ENCODE data around the gene MORC2. TPM values are rescaled to one million over a fixed set of nuclear protein-coding genes. Genes with fewer than 3 reads are reported as not detected.
A peak's percentile ranks its signal among the peaks of the same experiment; 100 is the strongest.

The MORC2 gene
- total and polyA plus RNA-seq, 2 donors: 10.7 to 45.1 TPM

DNA sequence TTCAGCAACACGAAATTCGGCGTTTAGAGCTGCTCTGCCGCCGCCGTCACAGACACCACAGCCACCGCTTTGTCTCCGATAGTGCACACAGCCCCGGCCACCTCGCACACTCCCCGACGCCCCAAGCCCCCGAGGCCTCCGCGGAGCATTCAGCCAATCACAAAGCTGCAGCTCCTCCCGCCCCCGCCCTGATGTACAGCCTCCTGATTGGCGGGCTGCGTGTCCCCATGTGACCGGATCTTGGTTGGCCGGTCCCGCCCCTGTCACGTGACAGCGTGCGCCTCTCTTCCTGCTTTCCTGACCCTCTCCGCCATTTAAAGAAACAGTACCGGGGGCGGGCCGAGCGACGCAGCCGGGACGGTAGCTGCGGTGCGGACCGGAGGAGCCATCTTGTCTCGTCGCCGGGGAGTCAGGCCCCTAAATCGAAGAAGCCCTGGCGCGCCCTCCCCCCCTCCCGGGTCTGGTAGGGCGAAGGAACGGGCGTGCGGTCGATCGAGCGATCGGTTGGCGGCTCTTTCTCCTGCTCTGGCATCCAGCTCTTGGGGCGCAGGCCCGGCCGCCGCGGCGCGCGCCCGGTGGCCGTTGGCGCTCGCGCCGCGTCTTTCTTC, 454 bp upstream of the MORC2 start, which contains the start of gene TUG1:
TSS of gene TUG1 (plus strand) at position 342 of the 608 bp plus-strand sequence.
- peaks cover 8 to 14% of the 10 kb centered on the region in 2 donors for H3K4me1 ChIP-seq (ENCODE audit: control insufficient read depth in 2 of 2, insufficient read depth in 2 of 2, low read length in 2 of 2)
- no peaks in the 10 kb centered on the region for H3K27me3 ChIP-seq (ENCODE audit: control insufficient read depth in 2 of 2, insufficient read depth in 1 of 2, low read length in 1 of 2)
- under 1% methylated on average over 67 of the region's 67 CpGs for WGBS
- peaks cover 27 to 31% of the 10 kb centered on the region in 2 donors for H3K36me3 ChIP-seq (ENCODE audit: control insufficient read depth in 2 of 2, insufficient read depth in 2 of 2, low read length in 1 of 2)
- H3K27ac ChIP-seq (ENCODE audit: low read depth in 1 of 2, low read length in 1 of 2): peak within 1 kb of the TSS; percentile 93 to 94
- peaks cover 11 to 17% of the 10 kb centered on the region in 2 donors for H3K9me3 ChIP-seq (ENCODE audit: control insufficient read depth in 2 of 2, insufficient read depth in 1 of 2, low read length in 1 of 2)
- H3K4me3 ChIP-seq (ENCODE audit: low read length in 2 of 2): peak within 1 kb of the TSS; percentile 72 to 77
- DNase-seq (ENCODE audit: low read depth in 6 of 9, low spot score in 9 of 9): peak; percentile 86 to 99 (median 98)

DNA sequence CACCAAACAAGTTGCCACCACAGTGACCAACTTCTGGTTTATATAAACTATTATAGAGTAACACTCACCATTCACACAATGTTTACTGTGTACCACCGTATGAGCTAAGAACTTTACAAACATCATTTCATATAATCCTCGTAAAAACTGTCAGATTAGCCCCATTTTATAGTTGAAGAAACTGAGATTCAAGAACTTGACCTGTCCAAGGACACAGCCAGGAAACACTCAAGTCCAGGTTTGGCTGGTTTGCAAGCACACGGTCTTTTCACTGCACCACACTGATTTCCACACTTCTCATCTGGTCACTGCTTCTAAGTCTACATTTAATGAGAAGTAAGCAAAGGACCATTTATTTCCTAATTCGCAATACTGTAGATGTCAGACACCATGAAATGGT, 3.7 kb downstream of the MORC2 start:
- H3K36me3 ChIP-seq (ENCODE audit: control insufficient read depth in 2 of 2, insufficient read depth in 2 of 2, low read length in 1 of 2): no peaks in the 10 kb centered on the region
- no peaks in the 10 kb centered on the region for H3K27me3 ChIP-seq (ENCODE audit: control insufficient read depth in 2 of 2, insufficient read depth in 1 of 2, low read length in 1 of 2)
- no peak overlapping the region for H3K4me3 ChIP-seq (ENCODE audit: low read length in 2 of 2)
- H3K9me3 ChIP-seq (ENCODE audit: control insufficient read depth in 2 of 2, insufficient read depth in 1 of 2, low read length in 1 of 2): peaks cover 0 to 17% of the 10 kb centered on the region in 2 donors
- no peak for DNase-seq (ENCODE audit: low read depth in 6 of 9, low spot score in 9 of 9)
- H3K27ac ChIP-seq (ENCODE audit: low read depth in 1 of 2, low read length in 1 of 2): no peak overlapping the region
- peaks cover 5% of the 10 kb centered on the region in 2 donors for H3K4me1 ChIP-seq (ENCODE audit: control insufficient read depth in 2 of 2, insufficient read depth in 2 of 2, low read length in 2 of 2)
- 99% methylated on average over 4 of the region's 4 CpGs for WGBS

DNA sequence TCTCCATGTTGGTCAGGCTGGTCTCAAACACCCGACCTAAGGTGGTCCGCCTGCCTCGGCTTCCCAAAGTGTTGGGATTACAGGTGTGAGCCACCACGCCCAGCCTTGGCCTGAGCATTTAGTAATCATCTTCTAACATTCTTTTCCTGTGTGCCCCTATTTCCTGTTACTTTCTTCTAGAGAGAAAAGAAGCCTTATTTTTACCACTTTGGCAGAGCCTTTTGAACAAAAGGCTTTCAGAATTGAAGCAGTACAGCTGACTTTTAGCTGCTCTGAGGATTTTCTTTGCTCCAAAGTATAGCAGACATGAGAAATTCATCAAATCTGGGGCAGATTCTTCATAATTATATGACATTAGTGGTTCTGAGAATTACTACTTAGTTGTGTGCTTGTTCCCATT, 13.4 kb downstream of the MORC2 start:
- Histone ChIP-seq H3K27ac (ENCODE audit: low read depth in 1 of 2, low read length in 1 of 2) (peak overlapping the region in 1 of 2 donors; percentile 14), H3K27me3 (ENCODE audit: control insufficient read depth in 2 of 2, insufficient read depth in 1 of 2, low read length in 1 of 2) (no peaks in the 10 kb centered on the region), H3K36me3 (ENCODE audit: control insufficient read depth in 2 of 2, insufficient read depth in 2 of 2, low read length in 1 of 2) (peaks cover 3 to 13% of the 10 kb centered on the region in 2 donors), H3K4me3 (ENCODE audit: low read length in 2 of 2) (no peak overlapping the region), H3K9me3 (ENCODE audit: control insufficient read depth in 2 of 2, insufficient read depth in 1 of 2, low read length in 1 of 2) (no peaks in the 10 kb centered on the region), H3K4me1 (ENCODE audit: control insufficient read depth in 2 of 2, insufficient read depth in 2 of 2, low read length in 2 of 2) (no peaks in the 10 kb centered on the region)
- peak in 1 of 9 donors; percentile 14 for DNase-seq (ENCODE audit: low read depth in 6 of 9, low spot score in 9 of 9)
- 93% methylated on average over 4 of the region's 4 CpGs for WGBS

DNA sequence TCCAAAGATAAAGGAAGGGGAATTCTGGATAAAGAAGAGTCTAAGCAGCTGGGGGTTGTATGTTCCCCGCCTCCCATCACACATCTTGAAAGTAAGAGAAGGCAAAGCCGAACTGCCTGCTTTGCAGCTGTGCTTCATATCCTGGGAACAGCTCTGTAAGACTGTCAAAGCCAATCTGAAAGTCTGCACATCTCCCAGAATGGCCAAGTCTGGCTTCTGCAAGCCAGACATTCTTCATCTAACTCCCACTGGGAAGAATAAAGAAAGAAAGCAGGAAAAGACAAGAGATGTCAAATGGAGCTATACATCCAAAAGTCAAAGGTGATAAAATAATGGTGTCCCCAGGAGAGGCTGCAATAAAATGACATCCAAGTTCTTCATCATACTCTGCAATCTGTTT, 15.4 kb downstream of the MORC2 start:
- Histone ChIP-seq H3K4me1 (ENCODE audit: control insufficient read depth in 2 of 2, insufficient read depth in 2 of 2, low read length in 2 of 2) (no peaks in the 10 kb centered on the region), H3K9me3 (ENCODE audit: control insufficient read depth in 2 of 2, insufficient read depth in 1 of 2, low read length in 1 of 2) (no peaks in the 10 kb centered on the region), H3K27ac (ENCODE audit: low read depth in 1 of 2, low read length in 1 of 2) (no peak overlapping the region), H3K4me3 (ENCODE audit: low read length in 2 of 2) (no peak overlapping the region), H3K27me3 (ENCODE audit: control insufficient read depth in 2 of 2, insufficient read depth in 1 of 2, low read length in 1 of 2) (no peaks in the 10 kb centered on the region), H3K36me3 (ENCODE audit: control insufficient read depth in 2 of 2, insufficient read depth in 2 of 2, low read length in 1 of 2) (peaks cover 14 to 27% of the 10 kb centered on the region in 2 donors)
- 97% methylated on average over 2 of the region's 2 CpGs for WGBS
- no peak for DNase-seq (ENCODE audit: low read depth in 6 of 9, low spot score in 9 of 9)

DNA sequence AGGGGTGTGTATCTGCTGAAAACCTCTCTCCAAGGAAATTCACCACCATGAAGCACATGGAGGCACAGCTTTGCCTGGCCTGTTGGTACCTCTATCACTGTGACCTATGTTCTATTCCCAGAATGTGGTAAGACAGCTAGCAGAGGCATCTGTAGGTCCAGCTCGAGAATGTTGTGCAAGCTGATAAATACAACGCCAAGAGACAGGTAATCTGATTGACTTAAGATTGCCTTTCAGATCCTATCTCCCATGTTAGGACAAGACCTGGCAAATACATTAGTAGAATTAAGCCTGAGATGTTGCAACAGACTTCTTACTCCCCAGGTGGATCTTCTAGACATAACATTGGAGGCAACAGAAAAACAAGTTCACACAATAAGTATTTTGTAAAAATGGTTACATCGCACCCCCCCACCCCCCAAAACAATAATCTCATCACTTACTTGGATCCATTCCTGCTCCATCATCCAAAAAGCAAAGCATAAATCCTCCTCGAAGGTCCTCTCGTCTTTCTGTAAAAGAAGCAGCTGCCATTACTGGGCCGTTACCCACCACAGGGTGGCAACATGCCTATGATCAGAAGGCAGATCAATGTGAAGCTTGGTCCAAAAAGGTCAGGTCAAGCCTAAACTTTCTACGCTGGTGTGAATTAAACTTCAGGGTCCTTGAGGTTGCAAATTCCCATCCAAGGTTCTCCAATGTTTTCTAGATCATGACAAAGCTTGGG, 18.5 kb downstream of the MORC2 start:
- H3K36me3 ChIP-seq (ENCODE audit: control insufficient read depth in 2 of 2, insufficient read depth in 2 of 2, low read length in 1 of 2): peaks cover 29 to 48% of the 10 kb centered on the region in 2 donors
- DNase-seq (ENCODE audit: low read depth in 6 of 9, low spot score in 9 of 9): no peak
- H3K4me3 ChIP-seq (ENCODE audit: low read length in 2 of 2): no peak overlapping the region
- H3K27ac ChIP-seq (ENCODE audit: low read depth in 1 of 2, low read length in 1 of 2): no peak overlapping the region
- 96% methylated on average over 7 of the region's 7 CpGs for WGBS
- H3K4me1 ChIP-seq (ENCODE audit: control insufficient read depth in 2 of 2, insufficient read depth in 2 of 2, low read length in 2 of 2): no peaks in the 10 kb centered on the region
- H3K27me3 ChIP-seq (ENCODE audit: control insufficient read depth in 2 of 2, insufficient read depth in 1 of 2, low read length in 1 of 2): no peaks in the 10 kb centered on the region
- H3K9me3 ChIP-seq (ENCODE audit: control insufficient read depth in 2 of 2, insufficient read depth in 1 of 2, low read length in 1 of 2): no peaks in the 10 kb centered on the region

DNA sequence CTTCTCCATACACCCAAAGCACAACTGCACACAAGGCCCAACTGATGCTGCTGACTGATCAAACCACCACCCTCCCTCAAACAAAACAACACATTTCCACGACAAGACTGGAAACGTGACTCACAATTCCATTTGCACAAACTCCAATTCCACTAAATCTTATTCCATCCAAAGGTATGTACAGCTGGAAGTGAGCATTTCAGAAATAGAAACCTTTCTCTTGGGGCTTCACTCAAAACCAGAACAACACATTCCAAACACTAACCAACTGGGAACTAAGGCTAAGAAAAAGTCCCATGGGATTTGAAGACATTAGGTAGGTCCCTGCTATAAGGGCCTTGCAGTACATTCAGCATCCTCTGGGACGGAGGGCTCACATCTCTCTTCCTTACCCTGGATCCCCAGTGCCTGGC, 19.6 kb downstream of the MORC2 start:
- Histone ChIP-seq H3K4me1 (ENCODE audit: control insufficient read depth in 2 of 2, insufficient read depth in 2 of 2, low read length in 2 of 2) (no peaks in the 10 kb centered on the region), H3K27me3 (ENCODE audit: control insufficient read depth in 2 of 2, insufficient read depth in 1 of 2, low read length in 1 of 2) (no peaks in the 10 kb centered on the region), H3K9me3 (ENCODE audit: control insufficient read depth in 2 of 2, insufficient read depth in 1 of 2, low read length in 1 of 2) (no peaks in the 10 kb centered on the region), H3K27ac (ENCODE audit: low read depth in 1 of 2, low read length in 1 of 2) (no peak overlapping the region), H3K4me3 (ENCODE audit: low read length in 2 of 2) (no peak overlapping the region), H3K36me3 (ENCODE audit: control insufficient read depth in 2 of 2, insufficient read depth in 2 of 2, low read length in 1 of 2) (peaks cover 40 to 53% of the 10 kb centered on the region in 2 donors)
- no peak for DNase-seq (ENCODE audit: low read depth in 6 of 9, low spot score in 9 of 9)
- WGBS: 80% methylated on average over 3 of the region's 3 CpGs

DNA sequence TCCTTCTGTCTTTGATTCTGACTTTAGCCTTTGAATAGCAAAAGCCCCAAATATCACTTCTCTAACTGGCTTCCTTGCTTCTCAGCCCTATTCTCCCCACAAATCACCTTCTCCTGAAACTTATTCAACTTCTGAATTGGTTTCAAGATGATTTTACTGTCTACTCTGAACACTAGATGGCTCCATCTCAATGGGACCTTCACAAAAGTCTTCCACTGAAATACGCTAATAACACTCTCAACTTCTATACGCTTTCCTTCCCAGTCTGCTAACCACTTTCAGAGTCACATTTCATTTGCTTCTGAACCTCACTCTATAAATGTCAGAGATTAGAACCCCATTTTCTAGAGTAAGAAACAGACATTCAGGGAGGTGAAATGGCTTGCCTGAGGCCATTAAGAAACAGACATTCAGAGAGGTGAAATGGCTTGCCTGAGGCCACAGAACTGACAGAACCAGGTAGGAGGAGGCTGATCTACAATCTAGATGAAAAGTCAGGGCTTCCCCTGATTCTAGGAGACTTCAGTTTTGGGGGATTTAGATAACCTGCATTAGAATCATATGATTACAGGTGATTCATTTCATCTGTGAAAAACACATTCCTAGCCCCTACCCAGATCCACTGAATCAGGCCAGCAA, 20.6 kb downstream of the MORC2 start:
- Histone ChIP-seq H3K36me3 (ENCODE audit: control insufficient read depth in 2 of 2, insufficient read depth in 2 of 2, low read length in 1 of 2) (peaks cover 46 to 55% of the 10 kb centered on the region in 2 donors), H3K9me3 (ENCODE audit: control insufficient read depth in 2 of 2, insufficient read depth in 1 of 2, low read length in 1 of 2) (no peaks in the 10 kb centered on the region), H3K27me3 (ENCODE audit: control insufficient read depth in 2 of 2, insufficient read depth in 1 of 2, low read length in 1 of 2) (no peaks in the 10 kb centered on the region), H3K27ac (ENCODE audit: low read depth in 1 of 2, low read length in 1 of 2) (no peak overlapping the region), H3K4me1 (ENCODE audit: control insufficient read depth in 2 of 2, insufficient read depth in 2 of 2, low read length in 2 of 2) (no peaks in the 10 kb centered on the region), H3K4me3 (ENCODE audit: low read length in 2 of 2) (no peak overlapping the region)
- WGBS: 83% methylated on average over 2 of the region's 2 CpGs
- DNase-seq (ENCODE audit: low read depth in 6 of 9, low spot score in 9 of 9): peak in 5 of 9 donors; percentile 9 to 60 (median 21)

DNA sequence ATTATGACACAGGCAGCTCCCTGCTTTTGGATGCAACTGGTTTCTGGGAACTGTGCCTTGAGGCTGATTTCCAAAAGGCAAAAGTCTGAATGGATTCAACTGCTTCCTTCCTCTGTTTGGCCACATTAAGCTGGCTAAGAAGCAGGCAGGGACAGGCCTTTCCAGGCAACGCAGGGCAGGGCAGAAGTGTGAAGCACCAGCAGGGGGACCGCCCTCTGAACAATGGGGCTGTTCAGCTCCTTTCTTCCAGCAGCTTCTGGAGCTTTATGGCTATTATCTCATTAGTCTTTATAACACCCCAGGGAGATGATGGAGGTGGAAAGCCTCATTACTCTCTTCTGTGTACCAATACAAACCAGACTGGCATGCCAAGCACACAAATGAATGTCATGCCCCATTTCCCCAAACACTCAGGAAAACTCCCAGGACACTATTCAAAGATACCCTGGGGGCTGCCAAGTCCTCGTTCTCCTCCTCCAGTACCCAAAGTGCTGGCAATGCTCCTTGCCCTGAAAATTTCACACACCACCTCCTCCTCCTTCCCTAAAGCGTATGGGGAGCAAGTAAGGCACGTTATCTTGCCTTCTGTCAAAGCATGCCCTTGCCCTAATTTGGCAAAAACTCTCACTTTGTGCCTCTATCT, 21.3 kb downstream of the MORC2 start:
- H3K27ac ChIP-seq (ENCODE audit: low read depth in 1 of 2, low read length in 1 of 2): no peak overlapping the region
- 92% methylated on average over 5 of the region's 5 CpGs for WGBS

More for the DNA sequence above, 21.3 kb downstream of the MORC2 start:
- H3K4me3 ChIP-seq (ENCODE audit: low read length in 2 of 2): no peak overlapping the region
- peaks cover 46 to 59% of the 10 kb centered on the region in 2 donors for H3K36me3 ChIP-seq (ENCODE audit: control insufficient read depth in 2 of 2, insufficient read depth in 2 of 2, low read length in 1 of 2)
- H3K27me3 ChIP-seq (ENCODE audit: control insufficient read depth in 2 of 2, insufficient read depth in 1 of 2, low read length in 1 of 2): no peaks in the 10 kb centered on the region
- DNase-seq (ENCODE audit: low read depth in 6 of 9, low spot score in 9 of 9): no peak
- H3K4me1 ChIP-seq (ENCODE audit: control insufficient read depth in 2 of 2, insufficient read depth in 2 of 2, low read length in 2 of 2): no peaks in the 10 kb centered on the region
- H3K9me3 ChIP-seq (ENCODE audit: control insufficient read depth in 2 of 2, insufficient read depth in 1 of 2, low read length in 1 of 2): no peaks in the 10 kb centered on the region
